Islet precursor cell (in vitro differentiated cells): Measurements from ENCODE around the gene NDFIP2.

Source experiments
- DNase-seq: peaks from one replicate; pipeline ENCODE4 v3.0.0-alpha.2; 2018

NDFIP2 gene

GRCh38 chr13:79480954-79481684, at the start of gene NDFIP2:
TSS of gene NDFIP2 (plus strand) at chr13:79481155. CDS start at chr13:79481204, 49 bp downstream.
- DNase-seq = peak; percentile 98

GRCh38 chr13:79432086-79432485, 48.9 kb upstream of the NDFIP2 start:
- DNase-seq = no peak

DNA sequence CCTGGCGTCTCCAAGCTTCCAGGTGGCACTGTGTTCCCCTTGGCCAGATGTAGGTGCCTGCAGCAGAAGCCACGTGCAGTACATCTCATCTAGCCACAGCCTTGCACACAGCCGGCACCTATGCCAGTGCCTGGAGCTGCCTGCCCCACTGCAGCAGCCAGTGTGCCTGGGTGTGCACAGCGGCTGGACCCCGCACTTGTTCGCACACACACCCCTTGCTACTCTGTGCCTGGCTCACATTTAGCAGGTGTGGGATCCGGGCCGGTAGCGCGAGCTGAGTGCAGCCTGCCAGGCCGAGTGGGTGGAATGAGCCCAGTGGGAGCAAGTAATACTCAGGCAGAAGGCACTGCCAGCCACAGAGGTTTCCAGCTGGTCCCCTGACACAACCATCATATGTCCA, 48.0 kb upstream of the NDFIP2 start:
- DNase-seq = no peak

GRCh38 chr13:79434556-79434955, 46.4 kb upstream of the NDFIP2 start:
- DNase-seq = no peak

DNA sequence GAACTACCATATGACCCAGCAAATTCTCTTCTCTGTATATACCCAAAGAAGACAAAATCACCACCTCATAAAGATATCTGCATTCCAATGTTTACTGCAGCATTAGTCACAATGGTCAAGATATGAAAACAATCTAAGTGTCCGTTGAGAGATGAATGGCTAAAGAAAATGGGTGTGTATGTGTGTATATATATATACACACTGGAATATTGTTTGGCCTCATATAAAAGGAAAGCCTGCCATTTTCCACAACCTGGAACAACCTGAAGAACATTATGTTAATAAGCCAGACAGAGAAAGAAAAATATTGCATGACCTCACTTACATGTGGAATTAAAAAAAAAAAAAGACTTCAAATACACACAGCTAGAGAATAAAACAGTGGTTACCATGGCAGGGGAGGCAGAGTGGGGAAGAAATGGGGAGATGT, 45.4 kb upstream of the NDFIP2 start:
- DNase-seq = no peak

GRCh38 chr13:79439275-79439674, 41.7 kb upstream of the NDFIP2 start:
- no peak for DNase-seq

DNA sequence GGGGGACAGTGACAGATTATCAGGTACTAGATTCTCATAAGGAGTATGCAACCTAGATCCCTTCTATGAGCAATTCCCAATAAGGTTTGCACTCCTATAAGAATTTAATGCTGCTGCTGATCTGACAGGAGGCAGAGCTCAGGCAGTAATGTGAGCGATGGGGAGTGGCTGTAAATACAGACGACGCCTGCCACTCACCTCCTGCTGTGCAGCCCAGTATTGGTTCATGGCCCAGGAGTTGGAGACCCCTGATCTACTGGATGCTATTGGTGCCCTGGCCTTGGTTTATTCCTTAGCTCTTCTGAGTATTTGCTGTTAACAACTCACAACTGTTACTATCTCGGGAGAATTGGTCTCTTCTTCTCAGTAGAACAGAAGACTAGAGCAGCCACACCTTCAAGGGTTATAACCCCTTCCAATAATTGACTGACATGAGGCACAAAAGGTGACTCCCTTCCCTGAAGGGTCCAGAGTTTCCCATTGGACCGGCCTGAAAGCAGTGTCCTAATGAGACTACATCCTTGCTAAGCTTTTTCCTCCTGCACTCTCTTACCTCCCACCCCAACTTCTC, 39.9 kb upstream of the NDFIP2 start:
- no peak for DNase-seq

GRCh38 chr13:79442221-79442620, 38.7 kb upstream of the NDFIP2 start:
- no peak for DNase-seq

GRCh38 chr13:79442706-79443105, 38.2 kb upstream of the NDFIP2 start:
- DNase-seq = no peak

GRCh38 chr13:79445968-79446645, 34.8 kb upstream of the NDFIP2 start:
- peak; percentile 71 for DNase-seq

GRCh38 chr13:79447141-79447540, 33.8 kb upstream of the NDFIP2 start:
- DNase-seq = no peak

DNA sequence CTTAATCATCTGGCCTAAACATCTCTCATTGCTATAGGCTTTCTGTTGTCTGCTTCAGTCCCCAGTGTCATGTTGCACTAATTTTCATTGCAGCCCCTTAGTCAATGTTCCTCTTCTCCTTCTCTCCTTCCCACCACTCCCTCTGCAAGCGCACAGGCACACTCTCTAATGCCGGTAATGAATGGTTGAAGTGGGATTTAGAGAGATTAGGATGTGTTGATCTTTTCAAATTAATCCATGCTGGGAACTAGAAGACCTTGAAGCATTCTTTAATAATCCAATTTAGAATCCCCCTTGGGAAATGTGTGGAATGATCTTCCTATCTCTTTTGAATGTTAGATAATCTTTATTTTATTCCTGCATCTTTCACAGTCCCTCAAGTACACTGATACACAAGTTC, 33.2 kb upstream of the NDFIP2 start:
- no peak for DNase-seq

- DNase-seq = no peak
These were observed 32.5 kb upstream of the NDFIP2 start for GRCh38 chr13:79448413-79448812.

DNA sequence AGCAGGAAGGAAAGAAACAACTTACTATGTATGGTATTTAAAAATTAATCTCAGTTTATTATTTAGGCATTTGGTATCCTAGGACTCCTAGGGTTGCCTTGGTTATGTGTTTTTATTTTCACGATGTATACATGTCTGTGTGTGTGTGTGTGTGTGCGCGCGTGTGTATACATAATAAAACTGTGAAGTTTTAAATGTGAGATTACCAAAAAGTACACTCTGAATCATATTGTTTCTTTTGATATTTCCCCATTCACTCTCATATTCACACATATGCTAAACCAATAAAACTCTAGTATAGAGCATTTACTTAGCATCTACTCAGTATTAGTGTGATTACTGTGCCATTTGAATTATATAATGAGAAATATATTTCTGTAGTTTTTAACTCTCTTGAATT, 30.8 kb upstream of the NDFIP2 start:
- no peak for DNase-seq

- peak; percentile 97 for DNase-seq
These were observed 29.4 kb upstream of the NDFIP2 start for GRCh38 chr13:79451500-79451962.

- DNase-seq = no peak
These were observed 28.6 kb upstream of the NDFIP2 start for GRCh38 chr13:79452239-79452913.

- peak; percentile 91 for DNase-seq
These were observed 25.6 kb upstream of the NDFIP2 start for GRCh38 chr13:79455331-79455730.

GRCh38 chr13:79456051-79456450, 24.9 kb upstream of the NDFIP2 start:
- DNase-seq = no peak

GRCh38 chr13:79456656-79457365, 24.1 kb upstream of the NDFIP2 start:
- DNase-seq = no peak

DNA sequence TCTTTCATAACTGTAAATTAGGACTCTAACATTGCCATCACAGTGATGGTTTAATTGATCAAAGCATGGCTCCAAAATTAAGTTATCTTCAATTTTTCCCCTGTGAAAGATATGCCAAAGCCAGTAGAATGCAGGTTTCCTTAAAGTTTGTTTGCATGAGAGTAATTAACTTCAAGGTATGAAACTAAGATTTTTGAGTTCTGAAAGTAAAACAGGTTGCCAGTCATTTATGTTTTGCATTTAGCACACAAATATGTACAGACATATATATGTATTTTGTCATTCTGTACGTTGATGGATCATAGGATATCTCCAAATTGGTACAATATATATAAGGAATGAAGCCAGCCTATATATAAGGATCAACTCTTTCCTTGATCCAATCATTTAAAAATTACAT, 23.6 kb upstream of the NDFIP2 start:
- DNase-seq = no peak

GRCh38 chr13:79457948-79458347, 23.0 kb upstream of the NDFIP2 start:
- DNase-seq = peak; percentile 53

DNA sequence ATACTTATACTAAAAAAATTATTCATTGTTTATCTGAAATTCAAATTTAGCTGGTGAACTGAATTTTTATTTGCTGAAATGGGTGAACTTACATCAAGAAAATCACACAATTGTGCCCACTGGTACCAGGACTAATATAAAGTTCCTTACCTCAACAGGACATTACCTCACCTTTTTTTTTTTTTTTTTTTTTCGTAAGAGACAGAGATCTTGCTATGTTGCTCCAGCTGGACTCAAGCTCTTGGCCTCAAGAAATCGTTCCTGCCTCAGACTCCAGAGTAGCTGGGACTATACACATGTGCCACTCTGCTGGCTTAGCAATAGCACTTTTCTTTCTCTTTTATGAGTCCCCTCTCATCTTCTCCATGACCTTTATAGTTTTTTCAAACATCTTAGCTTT, 22.5 kb upstream of the NDFIP2 start:
- no peak for DNase-seq

DNA sequence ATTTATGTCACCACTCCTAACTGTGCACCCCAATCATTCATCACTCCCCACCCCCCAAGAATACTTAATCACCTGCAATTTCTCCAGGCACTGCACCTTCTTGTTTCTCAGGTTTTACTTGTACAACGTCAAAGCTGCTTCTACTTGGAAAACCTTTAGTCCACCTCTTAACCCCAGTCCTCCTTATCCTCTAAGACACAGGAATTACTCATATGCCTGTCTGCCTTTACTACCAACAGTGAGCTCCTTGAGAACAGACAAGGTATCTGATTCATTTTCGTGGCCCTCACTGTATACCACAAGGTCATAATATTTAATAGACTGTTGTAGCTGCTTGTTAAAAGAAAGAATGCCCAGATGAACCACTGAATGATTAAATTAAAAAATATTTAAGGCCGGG, 21.0 kb upstream of the NDFIP2 start:
- no peak for DNase-seq
